UCSD-AML1 (cell line): Measurements from ENCODE around the gene MAMDC2.

ENCODE experiments used
- DNase-seq: peaks from one replicate; lab custom pipeline; 2025; ENCODE audit not compliant: unreplicated experiment; lab: John Stamatoyannopoulos, UW

Gene MAMDC2

DNA sequence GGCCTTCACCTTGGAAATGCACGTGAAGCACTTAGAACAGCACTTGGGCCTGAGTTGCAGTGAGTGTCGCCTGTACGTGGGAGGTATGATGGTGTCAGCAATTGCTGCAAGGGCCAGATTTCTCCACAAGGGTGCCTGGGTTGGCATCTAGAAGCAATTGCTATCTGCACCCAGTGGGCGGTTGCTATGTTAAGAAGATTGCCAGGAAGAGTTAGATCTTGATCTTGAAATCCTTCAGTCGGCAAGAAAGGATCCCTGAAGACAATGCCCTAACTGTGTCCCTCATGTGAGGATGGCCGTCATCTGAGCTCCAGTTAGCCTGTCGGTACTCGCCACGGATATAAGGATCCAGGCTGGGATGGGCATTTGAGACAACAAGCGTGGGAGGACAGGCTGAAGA is 62.9 kb downstream of the MAMDC2 start:
- DNase-seq = no peak

DNA sequence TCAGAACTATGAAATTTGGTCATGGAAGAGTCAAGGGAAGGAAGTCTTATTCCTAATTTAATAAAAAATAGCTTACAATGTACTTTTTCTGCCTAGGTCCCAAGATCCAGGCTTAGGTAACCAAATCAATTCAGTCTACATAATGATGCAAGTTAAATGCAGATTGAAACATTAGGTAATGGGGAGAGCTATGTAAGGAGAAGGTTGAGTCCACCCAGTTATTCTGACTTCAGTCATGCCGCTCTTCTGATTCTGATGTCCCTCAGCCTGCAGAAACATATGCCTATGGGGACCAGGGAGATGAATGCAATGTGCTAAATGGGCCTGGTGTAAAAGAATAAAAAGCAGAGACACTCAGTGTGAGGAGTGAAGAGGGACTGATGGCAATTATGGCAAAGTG is 63.9 kb downstream of the MAMDC2 start:
- DNase-seq = no peak

- no peak for DNase-seq
Measured at GRCh38 chr9:70108181-70108580, 64.5 kb downstream of the MAMDC2 start.

DNA sequence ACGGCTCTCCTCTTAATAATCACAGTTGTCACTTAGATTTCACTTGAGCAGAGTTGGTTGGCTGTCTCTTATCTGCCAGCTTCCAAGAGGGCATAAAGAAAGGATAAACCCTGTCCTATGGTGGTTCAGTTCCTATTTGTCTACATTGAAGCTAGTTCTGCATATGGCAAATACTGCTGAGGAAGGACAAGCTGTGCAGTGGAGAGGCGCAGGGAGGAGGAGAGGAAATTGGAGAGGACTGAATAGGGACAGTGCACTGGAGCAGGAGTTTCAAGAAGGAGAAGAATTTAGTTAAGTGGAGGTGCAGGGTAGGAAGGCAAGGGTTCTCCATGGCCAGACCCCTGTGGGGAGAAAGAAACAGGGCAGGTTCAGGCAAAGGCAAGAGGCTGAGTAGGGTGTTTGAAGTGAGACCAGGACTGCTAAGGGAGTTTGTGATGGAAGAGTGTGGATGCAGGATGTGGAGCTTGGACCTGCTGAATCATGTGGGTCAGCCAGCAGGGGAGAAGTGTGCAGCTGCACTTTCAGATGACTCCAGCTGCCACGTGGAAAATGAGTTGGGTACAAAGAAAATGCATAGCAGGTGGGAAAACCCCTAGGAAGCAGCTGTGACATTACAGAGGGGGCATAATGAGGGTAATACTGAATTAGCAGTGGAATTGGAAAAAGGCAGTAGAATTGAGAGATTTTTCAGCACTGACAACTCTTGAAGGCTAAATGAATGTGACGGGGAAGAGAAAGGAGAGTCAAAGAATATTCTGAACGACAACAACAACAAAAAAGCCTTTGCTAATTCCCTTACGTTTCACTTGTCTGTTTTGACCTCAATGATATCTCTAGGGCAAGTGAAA is 66.8 kb downstream of the MAMDC2 start:
- DNase-seq = no peak

- DNase-seq = peak; percentile 43
Measured at GRCh38 chr9:70111042-70111602, 67.5 kb downstream of the MAMDC2 start.

DNA sequence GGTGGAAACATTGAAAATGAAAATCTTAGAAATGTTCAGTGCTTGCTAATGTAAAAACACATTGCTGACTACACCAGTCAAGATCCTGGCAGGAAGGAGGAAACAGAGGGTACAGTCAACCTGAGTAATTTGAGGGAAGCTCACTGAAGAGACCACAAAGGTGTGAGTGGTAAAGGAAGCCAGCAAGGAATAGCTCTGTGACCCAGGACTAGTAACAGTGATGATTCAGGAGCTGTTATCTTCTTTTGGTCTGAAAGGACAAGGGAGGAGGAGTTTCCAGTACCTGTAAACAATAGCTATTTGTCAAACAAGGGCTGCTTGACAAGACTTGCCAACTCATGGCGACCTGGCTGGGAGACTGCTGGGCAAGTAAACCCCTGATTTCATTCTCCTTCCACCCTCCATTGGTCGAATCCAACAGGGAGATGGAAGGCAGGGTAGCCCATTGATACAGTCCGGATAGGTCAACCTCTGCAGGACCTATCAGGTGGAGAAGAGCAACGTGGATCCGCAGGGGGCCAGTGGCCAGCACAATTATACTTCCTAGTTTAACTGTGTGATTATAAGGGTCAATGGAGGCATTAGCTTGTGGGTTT is 68.1 kb downstream of the MAMDC2 start:
- DNase-seq = no peak

GRCh38 chr9:70112981-70113380 is 69.3 kb downstream of the MAMDC2 start:
- DNase-seq = no peak

DNA sequence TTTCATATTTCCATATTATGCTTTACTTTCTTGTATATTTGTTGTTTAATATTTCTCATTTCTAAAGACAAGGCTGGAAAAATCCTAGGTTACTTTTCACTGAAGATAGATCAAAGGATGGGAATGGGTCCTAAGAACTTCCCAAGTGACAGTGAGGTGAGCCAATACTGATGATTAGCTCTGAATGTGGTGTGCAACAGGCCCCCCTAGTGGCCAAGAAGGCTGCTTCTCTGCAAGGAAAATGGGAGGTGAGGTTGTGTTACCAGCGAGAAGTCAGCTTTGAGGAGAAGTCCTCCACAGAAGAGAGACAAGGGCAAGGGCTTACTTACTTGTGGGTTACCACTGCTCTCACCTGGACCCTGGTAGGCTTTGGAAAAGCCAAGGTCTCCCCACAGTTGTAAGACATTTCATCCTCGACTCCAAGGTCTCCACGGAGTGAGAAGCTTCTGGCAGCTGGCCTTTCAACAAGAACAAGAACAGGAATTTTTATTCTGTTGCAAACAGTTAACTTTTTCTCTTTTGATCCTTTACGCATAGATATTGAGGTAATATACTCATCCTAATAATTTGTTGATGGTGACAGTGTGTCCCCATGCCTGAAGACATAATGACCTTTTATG is 69.9 kb downstream of the MAMDC2 start:
- DNase-seq = peak; percentile 19

- DNase-seq = no peak
Measured at GRCh38 chr9:70114898-70115297, 71.2 kb downstream of the MAMDC2 start.

DNA sequence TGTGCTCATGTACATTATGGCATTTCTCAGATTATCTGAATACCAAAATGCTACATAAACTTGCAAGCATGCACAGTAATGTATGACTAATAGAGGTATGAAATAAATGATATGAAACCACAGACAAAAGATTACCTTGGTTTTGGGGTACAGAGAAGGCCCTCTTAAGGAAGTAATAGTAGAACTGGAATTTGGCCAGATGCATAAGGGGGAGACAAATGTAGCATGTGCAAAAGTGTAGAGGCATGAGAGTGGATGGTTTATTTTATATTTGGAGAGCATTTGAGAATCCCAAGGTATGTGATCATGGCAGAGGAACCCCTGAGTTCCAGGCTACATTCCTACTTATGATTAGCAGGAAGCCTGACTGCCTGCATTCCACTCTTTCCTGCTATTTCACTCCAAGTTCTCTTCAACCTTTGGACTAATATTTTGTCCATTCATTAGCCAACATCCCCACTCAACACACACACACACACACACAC is 74.2 kb downstream of the MAMDC2 start:
- no peak for DNase-seq

- DNase-seq = no peak
Measured at GRCh38 chr9:70119786-70120185, 76.1 kb downstream of the MAMDC2 start.

DNA sequence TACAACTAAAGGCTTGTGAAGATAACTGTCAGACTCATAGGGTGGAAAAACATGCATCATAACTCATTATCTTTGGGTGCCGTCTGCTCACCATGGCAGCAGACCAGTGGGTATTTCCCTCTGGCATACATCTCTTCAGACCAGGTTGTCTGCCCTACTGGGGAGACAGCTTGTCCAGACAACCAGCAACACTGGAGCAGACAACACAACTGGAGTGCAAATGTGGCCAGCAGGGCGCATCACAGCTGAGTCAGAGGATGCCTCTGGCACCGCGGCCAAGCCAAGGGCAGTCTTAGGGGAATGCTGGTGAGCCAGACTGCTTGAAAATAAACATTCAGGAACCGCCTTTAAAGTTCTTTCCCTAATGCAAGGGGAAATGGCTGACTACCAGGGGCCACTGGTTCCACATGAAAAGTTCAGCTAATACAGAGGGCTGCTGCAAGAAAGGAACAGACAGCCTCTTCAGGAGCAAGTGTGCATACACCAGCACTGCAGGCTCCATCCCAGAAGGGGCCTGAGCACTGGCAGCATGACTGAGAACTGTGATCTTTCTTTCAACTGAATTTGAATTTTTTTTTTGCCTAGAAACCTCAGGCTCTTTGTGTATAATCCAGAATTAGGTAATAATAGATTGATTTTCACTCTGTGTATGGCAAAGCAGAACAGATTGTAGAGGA is 77.3 kb downstream of the MAMDC2 start:
- DNase-seq = no peak

- no peak for DNase-seq
Measured at GRCh38 chr9:70121818-70122436, 78.3 kb downstream of the MAMDC2 start.

- no peak for DNase-seq
Measured at GRCh38 chr9:70123695-70124094, 80.0 kb downstream of the MAMDC2 start.

DNA sequence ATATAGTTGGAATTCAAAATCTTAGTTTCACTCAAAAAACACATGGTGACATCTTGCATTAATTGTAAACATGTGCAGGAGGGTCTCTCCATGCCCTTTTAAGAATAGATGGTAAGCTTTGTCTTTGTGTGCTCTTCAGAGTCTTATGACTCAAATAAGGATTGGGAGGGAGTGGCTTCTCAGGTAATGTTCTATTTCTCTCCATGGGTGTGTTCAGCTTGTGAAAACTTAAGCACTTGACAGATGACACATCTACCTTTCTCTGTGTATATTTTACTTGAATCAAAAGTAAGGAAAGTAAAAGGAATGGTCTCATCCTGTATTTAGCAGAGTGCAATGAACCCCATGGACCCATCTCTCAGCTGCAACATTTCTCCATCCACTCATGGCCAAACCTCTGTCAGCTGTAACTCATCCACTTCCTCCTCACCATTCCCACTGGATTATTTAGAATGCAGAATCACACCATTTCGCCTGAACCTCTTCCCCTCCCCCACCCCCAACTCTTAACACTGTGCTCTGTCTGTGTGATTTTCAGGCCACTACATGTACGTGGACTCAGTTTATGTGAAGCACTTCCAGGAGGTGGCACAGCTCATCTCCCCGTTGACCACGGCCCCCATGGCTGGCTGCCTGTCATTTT is 82.1 kb downstream of the MAMDC2 start:
- DNase-seq = no peak

DNA sequence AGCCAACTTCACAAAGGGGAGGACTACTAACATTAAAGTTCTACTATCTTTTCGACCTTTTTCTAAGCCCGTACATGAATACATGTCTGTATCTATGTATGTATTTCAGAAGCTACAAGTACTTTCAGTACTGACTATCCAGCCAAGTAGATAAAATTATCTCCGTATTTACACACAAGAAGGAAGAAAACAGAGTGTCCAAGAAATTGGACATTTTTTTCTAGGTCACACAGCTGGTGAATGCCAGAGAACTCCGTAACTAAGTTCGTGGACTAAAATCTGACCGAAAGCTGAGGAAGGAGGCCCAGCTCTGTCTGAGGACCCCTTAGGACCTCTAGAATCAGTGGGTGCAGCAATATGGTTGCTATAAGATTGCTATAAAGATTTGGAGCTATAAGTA is 83.4 kb downstream of the MAMDC2 start:
- DNase-seq = no peak

- no peak for DNase-seq
Measured at GRCh38 chr9:70127540-70128416, 84.1 kb downstream of the MAMDC2 start.

GRCh38 chr9:70130266-70130665 is 86.6 kb downstream of the MAMDC2 start:
- DNase-seq = no peak

DNA sequence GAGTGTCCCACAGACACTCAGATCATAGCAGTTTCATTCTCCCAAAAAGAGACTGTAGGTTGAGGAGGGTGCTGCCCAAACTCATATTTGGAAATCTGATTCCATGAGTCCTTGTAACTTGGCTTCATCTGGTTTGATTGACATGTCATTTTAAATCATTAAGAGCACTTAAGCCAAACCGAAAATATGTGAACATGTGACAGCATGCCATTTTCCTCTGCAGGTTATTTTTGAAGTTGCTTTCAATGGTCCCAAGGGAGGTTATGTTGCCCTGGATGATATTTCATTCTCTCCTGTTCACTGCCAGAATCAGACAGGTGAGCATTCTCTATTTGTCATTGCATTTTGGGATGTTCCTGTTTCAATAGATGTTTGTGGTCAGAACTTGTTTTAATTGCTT is 87.6 kb downstream of the MAMDC2 start:
- DNase-seq = no peak
